Aorta (tissue), 5 donors: ENCODE data around the gene RCBTB2. TPM values are rescaled to one million over a fixed set of nuclear protein-coding genes. Genes with fewer than 3 reads are reported as not detected.

ENCODE experiments used
- ATAC-seq: fragments of 200-7000 bp; cut with Tn5 transposase; one replicate; pipeline ENCODE4 v1.9.1; 2022; ENCODE audit warnings: moderate library complexity; ENCODE audit not compliant: low FRiP score
- DNase-seq, 2 donors: peaks; one replicate each; pipeline ENCODE4 v3.0.0-alpha.2; 2020
- H3K27ac ChIP-seq, 2 donors: one replicate each; pipeline ENCODE4 v1.5.1; 2013; ENCODE audit warnings: low read length in 2 of 2, mild to moderate bottlenecking in 2 of 2, moderate library complexity in 2 of 2, control low read depth in 1 of 2, inconsistent platforms in 1 of 2, low read depth in 1 of 2
- H3K27me3 ChIP-seq, 2 donors: one replicate each; pipeline ENCODE4 v1.6.1; 2013; ENCODE audit warnings: control low read depth in 1 of 2, low read length in 1 of 2, mild to moderate bottlenecking in 1 of 2, moderate library complexity in 1 of 2; ENCODE audit not compliant: insufficient read depth in 2 of 2, control insufficient read depth in 1 of 2
- H3K36me3 ChIP-seq, 2 donors: one replicate each; pipeline ENCODE4 v1.6.1; 2013; ENCODE audit warnings: control low read depth in 1 of 2, low read length in 1 of 2, mild to moderate bottlenecking in 1 of 2; ENCODE audit not compliant: insufficient read depth in 2 of 2, control insufficient read depth in 1 of 2
- H3K4me1 ChIP-seq, 2 donors: one replicate each; pipeline ENCODE4 v1.6.1; 2013; ENCODE audit warnings: low read length in 2 of 2, control low read depth in 1 of 2, mild to moderate bottlenecking in 1 of 2, moderate library complexity in 1 of 2; ENCODE audit not compliant: insufficient read depth in 2 of 2, control insufficient read depth in 1 of 2
- H3K4me3 ChIP-seq, 2 donors: one replicate each; pipeline ENCODE4 v1.5.1; 2013; ENCODE audit warnings: low read length in 2 of 2, control low read depth in 1 of 2, mild to moderate bottlenecking in 1 of 2
- H3K9me3 ChIP-seq: one replicate; pipeline ENCODE4 v1.6.1; 2013; ENCODE audit warnings: mild to moderate bottlenecking, low read length; ENCODE audit not compliant: control insufficient read depth
- WGBS, 2 donors: extraction: QIAGEN DNeasy Blood & Tissue Kit; methylation state at CpG; one replicate each; pipeline ENCODE4 v1.1.7; 2013; 5-methylcytosine and 5-hydroxymethylcytosine counted together
- intact Hi-C, 2 donors: fragments of 100-400 bp; cut with DNase I; formaldehyde crosslinking; loops; one replicate each; pipeline versions ENCODE4 v1.14.2 to v1.15.0; 2022
- polyA plus RNA-seq, 2 donors: library from polyadenylated mRNA; stranded (reverse); fragments of 200-250 nt; gene quantifications; one replicate each; pipeline ENCODE4 v1.2.3, GENCODE V29; 2013
- total RNA-seq, 2 donors: library from RNA; stranded (reverse); fragmentation: NEBNext Ultra II Directional; extraction: Animal tissue kit (Norgen Biotek cat#: 25700); gene quantifications; one replicate each; pipeline ENCODE4 v1.2.1, GENCODE V29; 2021
- donor health status: healthy with polysubstance abuse.
- donor health status: Bipolar disorder and iron deficiency.
- donor health status: DM: no; HTN: no; CAD: no.
- donor health status: DM: no; HTN: no; CAD: no.
- donor health status: DM: yes; HTN: yes; CAD: no.

The RCBTB2 gene
- total and polyA plus RNA-seq, 4 donors, result 10.9 to 25.7 (median 16.2) TPM

GRCh38 chr13:48497669-48498068 lies 35.2 kb downstream of the RCBTB2 start:
- ATAC-seq, result no peak
- WGBS, 2 donors, result 96 to 97% methylated on average over 2 of the region's 2 CpGs
- intact Hi-C loops, result no loop called here

DNA sequence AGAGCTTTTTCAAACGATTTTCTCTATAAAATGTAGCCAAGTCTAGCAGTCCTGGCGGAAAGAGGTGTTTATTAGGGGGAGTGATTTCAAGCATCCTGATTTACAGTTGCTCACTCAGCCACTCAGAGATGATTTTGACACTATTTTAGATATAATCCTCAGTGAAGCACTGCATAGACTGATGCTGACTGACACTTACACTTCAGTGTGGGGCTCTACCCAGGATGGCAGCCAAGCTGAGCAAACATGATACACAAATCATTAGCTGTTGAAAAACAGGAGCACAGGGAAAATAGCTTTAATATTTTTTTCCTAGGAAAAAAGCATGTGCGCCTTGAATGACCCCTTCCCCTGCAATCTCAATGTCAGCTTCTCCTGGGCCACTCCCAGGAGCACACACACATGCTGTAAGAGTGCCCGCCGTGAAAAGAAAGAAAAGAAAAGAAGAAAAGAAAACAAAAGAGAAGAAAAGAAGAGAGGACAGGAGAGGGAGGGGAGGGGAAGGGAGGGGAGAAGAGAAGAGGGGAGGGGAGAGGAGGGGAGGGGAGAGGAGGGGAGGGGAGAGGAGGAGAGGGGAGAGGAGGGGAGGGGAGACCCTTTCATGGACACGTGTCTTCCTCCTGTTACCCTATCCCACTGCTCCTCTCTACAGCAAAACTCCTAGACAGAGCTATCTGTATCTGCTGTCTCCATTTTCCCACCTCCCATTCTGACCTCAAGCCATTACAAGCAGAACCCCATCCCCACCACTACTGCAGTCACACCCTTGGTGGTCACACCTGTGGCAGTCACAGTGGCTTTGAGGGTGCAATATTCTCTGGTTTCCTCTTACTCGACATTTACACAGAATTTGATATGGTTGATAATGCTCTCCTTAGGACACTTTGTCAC lies 36.4 kb downstream of the RCBTB2 start:
- Histone ChIP-seq H3K36me3 (peaks cover 0 to 7% of the 10 kb centered on the region in 2 donors), H3K4me3 (no peak overlapping the region), H3K27ac (no peak overlapping the region), H3K4me1 (peaks cover 0 to 2% of the 10 kb centered on the region in 2 donors), H3K27me3 (no peaks in the 10 kb centered on the region), H3K9me3 (no peaks in the 10 kb centered on the region)
- DNase-seq, result no peak
- intact Hi-C loops, result no loop called here
- 82 to 83% methylated on average over 7 of the region's 7 CpGs for WGBS, 2 donors
- no peak for ATAC-seq

More at GRCh38 chr13:48497669-48498068, 35.2 kb downstream of the RCBTB2 start:
- Histone ChIP-seq H3K27me3 (no peaks in the 10 kb centered on the region), H3K4me3 (no peak overlapping the region), H3K9me3 (no peaks in the 10 kb centered on the region), H3K27ac (no peak overlapping the region), H3K4me1 (peaks cover 0 to 2% of the 10 kb centered on the region in 2 donors), H3K36me3 (peaks cover 0 to 7% of the 10 kb centered on the region in 2 donors)
- DNase-seq, result no peak

GRCh38 chr13:48494874-48495273 lies 38.0 kb downstream of the RCBTB2 start:
- peaks cover 0 to 7% of the 10 kb centered on the region in 2 donors for H3K36me3 ChIP-seq
- H3K27me3 ChIP-seq, result no peaks in the 10 kb centered on the region
- H3K4me1 ChIP-seq, result peaks cover 0 to 2% of the 10 kb centered on the region in 2 donors
- 94% methylated on average over 1 of the region's 1 CpG for WGBS, 2 donors
- no peak for ATAC-seq
- intact Hi-C loops, result no loop called here
- H3K4me3 ChIP-seq, result no peak overlapping the region
- H3K27ac ChIP-seq, result no peak overlapping the region
- no peaks in the 10 kb centered on the region for H3K9me3 ChIP-seq
- DNase-seq, result no peak

DNA sequence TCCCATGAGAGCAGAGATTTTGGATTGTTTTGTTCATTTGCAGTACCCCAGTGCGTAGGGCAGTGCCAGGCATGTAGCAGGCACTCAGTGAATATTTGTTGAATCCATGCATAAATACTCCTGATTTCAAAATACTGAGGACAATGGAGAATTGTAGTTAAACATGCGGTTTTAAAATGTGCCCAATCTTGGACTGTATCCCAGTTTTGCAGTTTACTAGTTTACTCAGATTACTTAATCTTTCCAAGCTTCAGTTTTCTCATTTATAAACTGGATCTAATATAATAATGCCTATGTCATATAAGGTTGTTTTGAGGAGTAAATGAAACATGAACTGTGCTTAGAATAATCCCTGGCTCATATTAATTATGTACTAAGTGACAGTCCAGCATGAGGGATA lies 39.0 kb downstream of the RCBTB2 start:
- ATAC-seq (no peak), DNase-seq (no peak)
- intact Hi-C loops, result no loop called here
- Histone ChIP-seq H3K36me3 (peaks cover 0 to 7% of the 10 kb centered on the region in 2 donors), H3K27ac (no peak overlapping the region), H3K27me3 (no peaks in the 10 kb centered on the region), H3K4me1 (peaks cover 0 to 2% of the 10 kb centered on the region in 2 donors), H3K4me3 (no peak overlapping the region), H3K9me3 (no peaks in the 10 kb centered on the region)
- WGBS, 2 donors, result 85 to 90% methylated on average over 2 of the region's 2 CpGs

DNA sequence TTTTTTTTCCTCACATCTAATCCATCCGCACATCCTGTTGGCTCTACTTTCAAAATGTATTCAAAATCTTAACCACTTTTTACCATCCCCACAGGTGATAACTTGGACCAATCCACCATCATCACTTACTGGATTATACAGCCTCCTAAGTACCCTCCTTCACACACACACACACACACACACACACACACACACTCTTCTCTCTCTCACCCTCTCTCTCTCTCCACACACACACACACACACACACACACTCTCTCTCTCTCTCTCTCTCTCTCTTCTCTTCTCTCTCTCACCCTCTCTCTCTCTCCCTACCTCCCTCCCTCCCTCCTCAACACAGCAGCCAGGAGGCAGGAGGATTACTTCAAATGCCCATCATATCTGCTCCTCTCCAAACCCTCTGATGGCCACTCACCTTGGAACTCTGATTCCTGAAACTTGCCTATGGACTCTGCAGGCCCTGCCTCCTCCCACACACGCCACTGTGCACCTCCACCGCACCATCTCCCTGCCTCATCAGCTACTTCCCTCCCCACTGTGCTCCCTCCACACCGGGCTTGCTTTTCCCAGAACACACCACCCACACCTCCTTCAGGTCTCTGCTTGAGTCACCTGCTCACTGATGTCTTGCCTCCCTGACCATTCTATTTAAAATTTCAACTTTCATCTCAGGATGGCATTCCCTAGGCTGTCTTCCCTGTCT lies 39.7 kb downstream of the RCBTB2 start:
- Histone ChIP-seq H3K4me1 (peaks cover 0 to 2% of the 10 kb centered on the region in 2 donors), H3K4me3 (no peak overlapping the region), H3K9me3 (no peaks in the 10 kb centered on the region), H3K27ac (no peak overlapping the region), H3K27me3 (no peaks in the 10 kb centered on the region), H3K36me3 (peaks cover 0 to 9% of the 10 kb centered on the region in 2 donors)
- no peak for DNase-seq
- ATAC-seq, result peak; percentile 44
- WGBS, 2 donors, result 86 to 87% methylated on average over 4 of the region's 4 CpGs
- intact Hi-C loops, result no loop called here

- Histone ChIP-seq H3K4me3 (no peak overlapping the region), H3K36me3 (peaks cover 0 to 9% of the 10 kb centered on the region in 2 donors), H3K9me3 (no peaks in the 10 kb centered on the region), H3K4me1 (peaks cover 0 to 2% of the 10 kb centered on the region in 2 donors), H3K27ac (peak overlapping the region in 1 of 2 donors; percentile 28), H3K27me3 (no peaks in the 10 kb centered on the region)
- intact Hi-C loops, result no loop called here
- peak; percentile 82 to 92 for DNase-seq
- WGBS, 2 donors, result 63 to 76% methylated on average over 16 of the region's 16 CpGs
- ATAC-seq, result peak; percentile 77
These were observed 40.3 kb downstream of the RCBTB2 start for GRCh38 chr13:48492470-48493065.

GRCh38 chr13:48492096-48492440 lies 40.8 kb downstream of the RCBTB2 start:
- Histone ChIP-seq H3K4me3 (no peak overlapping the region), H3K27me3 (no peaks in the 10 kb centered on the region), H3K27ac (no peak overlapping the region), H3K36me3 (peaks cover 0 to 9% of the 10 kb centered on the region in 2 donors), H3K4me1 (peaks cover 0 to 2% of the 10 kb centered on the region in 2 donors), H3K9me3 (no peaks in the 10 kb centered on the region)
- ATAC-seq (peak; percentile 34), DNase-seq (no peak)
- intact Hi-C loops, result no loop called here
- WGBS, 2 donors, result 82% methylated on average over 1 of the region's 1 CpG

DNA sequence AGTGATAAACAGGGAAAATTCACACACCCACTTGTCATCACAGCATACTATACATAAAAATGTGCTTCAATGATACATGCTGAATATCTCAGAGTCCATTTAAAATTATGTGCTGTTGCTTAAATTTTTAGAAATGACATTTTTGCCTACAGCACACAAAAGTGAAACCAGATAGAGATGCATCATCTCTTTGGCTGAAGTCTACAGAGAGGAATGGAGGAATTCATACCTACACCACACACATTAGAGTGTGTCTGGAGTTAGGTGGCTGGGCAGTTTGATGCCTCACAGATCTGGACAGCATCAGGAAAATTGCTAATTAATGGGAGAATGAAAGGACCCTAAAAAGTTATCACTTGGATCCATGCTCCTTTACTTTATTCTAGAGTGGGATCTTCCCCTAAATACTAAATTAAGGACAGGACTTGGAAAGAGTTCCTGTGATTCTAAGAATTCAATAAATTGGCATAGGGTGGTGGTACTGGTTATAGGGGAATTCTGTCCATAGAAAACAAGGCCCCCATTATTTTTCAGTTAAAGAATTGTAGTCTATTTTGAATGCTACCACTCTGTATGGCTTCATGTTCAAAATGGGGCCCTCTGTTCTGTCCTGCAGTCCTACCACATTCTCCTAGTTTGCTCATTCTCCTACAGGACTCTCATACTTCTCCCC lies 41.3 kb downstream of the RCBTB2 start:
- ATAC-seq, result peak; percentile 12
- H3K9me3 ChIP-seq, result no peaks in the 10 kb centered on the region
- DNase-seq, result no peak
- no peaks in the 10 kb centered on the region for H3K27me3 ChIP-seq
- no peak overlapping the region for H3K27ac ChIP-seq
- H3K36me3 ChIP-seq, result peaks cover 0 to 7% of the 10 kb centered on the region in 2 donors
- H3K4me1 ChIP-seq, result peaks cover 0 to 2% of the 10 kb centered on the region in 2 donors
- intact Hi-C loops, result no loop called here
- H3K4me3 ChIP-seq, result no peak overlapping the region
